ENCODE results near the gene ZBTB17. TPM values are rescaled to one million over a fixed set of nuclear protein-coding genes. Genes with fewer than 3 reads are reported as not detected.
"Not testable (repeated sequence)": the region's sequence is repeated elsewhere in the genome, so short reads cannot be mapped to it uniquely, and the experiment has no call there.

Gene ZBTB17
- polyA plus RNA-seq, 1 donor from 2014 or later, result 30.5 TPM

DNA sequence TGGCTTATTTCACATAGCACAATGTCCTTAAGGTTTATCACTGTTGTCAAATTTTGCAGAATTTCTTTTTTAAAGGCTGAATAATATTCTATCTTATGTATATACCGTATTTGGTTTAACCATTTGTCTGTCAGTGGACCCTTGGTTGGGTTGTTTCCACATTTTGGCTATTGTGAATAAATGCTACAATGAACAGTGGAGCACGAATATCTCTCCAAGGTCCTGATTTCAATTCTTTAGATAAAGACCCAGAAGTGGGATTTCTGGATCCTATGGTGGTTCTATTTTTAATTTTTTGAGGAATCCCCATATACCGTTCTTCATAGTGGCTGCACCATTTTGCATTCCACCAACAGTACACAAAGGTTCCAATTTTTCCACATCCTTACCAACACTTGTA is 5.8 kb upstream of the ZBTB17 start:
- Mint-ChIP-seq H3K27ac (no peak overlapping the region), H3K9me3 (no peaks in the 10 kb centered on the region), H3K4me1 (peaks cover 0 to 5% (median under 1%) of the 10 kb centered on the region in 3 donors), H3K4me3 (no peak overlapping the region), H3K36me3 (peaks cover 2% of the 10 kb centered on the region), H3K27me3 (peaks cover 2% of the 10 kb centered on the region)

DNA sequence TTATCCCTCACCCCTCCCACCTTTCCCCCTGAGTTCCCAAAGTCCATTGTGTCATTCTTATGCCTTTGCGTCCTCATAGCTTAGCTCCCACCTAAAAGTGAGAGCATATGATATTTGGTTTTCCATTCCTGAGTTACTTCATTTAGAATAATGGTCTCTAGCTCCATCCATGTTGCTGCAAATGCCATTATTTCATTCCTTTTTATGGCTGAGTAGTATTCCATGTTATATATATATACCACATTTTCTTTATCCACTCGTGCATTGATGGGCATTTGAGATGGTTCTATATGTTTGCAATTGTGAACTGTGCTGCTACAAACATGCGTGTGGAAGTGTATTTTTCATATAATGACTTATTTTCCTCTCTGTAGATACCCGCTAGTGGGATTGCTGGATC is 2.0 kb upstream of the ZBTB17 start:
- Mint-ChIP-seq H3K27ac (peak overlapping the region in 1 of 3 donors; percentile 16), H3K4me3 (peak overlapping the region in 1 of 4 donors; percentile 70), H3K4me1 (peaks cover 18 to 27% (median 26%) of the 10 kb centered on the region in 3 donors)
- not testable (repeated sequence) for H3K36me3 Mint-ChIP-seq, H3K9me3 Mint-ChIP-seq, H3K27me3 Mint-ChIP-seq

DNA sequence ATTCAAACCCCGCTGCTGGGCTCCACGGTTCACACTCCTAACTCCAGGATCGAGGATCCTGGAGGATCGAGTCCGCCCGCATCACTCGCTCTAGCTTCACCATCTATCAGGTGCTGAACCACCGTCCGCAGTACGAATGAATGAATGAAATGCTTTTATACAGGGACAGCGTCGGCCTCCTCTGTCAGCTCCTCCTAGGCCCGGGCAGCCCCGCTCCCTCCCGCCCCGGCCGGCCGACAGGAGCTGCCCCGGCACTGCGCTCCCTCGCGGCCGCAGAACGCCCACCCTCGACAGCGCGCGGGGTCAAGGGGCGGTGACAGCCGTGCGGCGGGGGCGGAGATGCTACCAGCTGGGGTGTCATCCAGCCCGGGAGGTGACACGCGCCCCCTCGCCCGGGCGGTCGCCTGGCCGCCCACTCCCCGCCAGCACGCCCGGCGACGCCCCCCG is 520 bp downstream of the ZBTB17 start:
- peak overlapping the region; percentile 89 to 98 (median 90) for H3K4me3 Mint-ChIP-seq

DNA sequence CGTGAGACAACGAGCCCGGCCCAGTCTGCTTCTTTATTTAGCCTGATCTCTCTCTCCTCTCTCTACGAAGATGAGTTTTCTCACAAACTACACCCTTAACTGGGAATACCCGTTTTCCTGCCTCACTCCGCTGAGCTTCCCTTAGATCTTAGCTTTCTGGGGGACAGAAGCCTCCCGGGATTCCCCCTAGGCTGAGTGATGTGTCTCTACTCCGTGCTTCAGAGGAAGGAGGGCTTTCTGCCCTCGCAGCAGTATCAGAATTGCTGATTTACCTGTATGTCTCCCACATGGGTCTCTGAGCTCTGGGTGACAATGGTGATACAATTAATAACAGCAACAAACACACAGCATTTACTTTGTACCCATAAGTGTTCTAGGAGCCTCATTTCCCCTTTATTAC is 1.0 kb downstream of the ZBTB17 start:
- Mint-ChIP-seq H3K4me3 (peak overlapping the region; percentile 89 to 98 (median 90)), H3K4me1 (peaks cover 18 to 37% (median 34%) of the 10 kb centered on the region in 3 donors), H3K9me3 (no peaks in the 10 kb centered on the region), H3K27me3 (no peaks in the 10 kb centered on the region), H3K36me3 (peaks cover 9% of the 10 kb centered on the region), H3K27ac (peak overlapping the region; percentile 93 to 97 (median 94))

More for the DNA sequence above, 520 bp downstream of the ZBTB17 start:
- peaks cover 18 to 34% (median 31%) of the 10 kb centered on the region in 3 donors for H3K4me1 Mint-ChIP-seq
- H3K9me3 Mint-ChIP-seq, result no peaks in the 10 kb centered on the region
- no peaks in the 10 kb centered on the region for H3K27me3 Mint-ChIP-seq
- H3K36me3 Mint-ChIP-seq, result peaks cover 9% of the 10 kb centered on the region
- H3K27ac Mint-ChIP-seq, result peak overlapping the region; percentile 93 to 97 (median 94)

DNA sequence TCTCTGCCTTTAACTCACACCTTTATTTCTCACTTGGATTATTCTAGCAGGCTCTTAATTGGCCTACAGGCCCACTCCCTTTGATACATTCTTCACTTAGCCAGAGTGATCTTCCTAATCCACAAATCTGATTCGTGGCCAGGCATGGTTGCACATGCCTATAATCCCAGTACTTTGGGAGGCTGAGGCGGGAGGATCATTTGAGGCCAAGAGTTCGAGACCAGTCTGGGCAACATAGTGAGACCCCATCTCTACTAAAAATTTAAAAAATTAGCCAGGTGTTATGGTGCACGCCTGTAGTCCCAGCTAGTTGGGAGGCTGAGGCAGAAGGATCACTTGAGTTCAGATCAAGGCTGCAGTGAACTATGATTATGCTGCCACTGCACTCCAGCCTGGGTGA is 2.1 kb downstream of the ZBTB17 start:
- Mint-ChIP-seq H3K4me1 (peaks cover 18 to 38% (median 35%) of the 10 kb centered on the region in 3 donors), H3K36me3 (peaks cover 9% of the 10 kb centered on the region), H3K27me3 (no peaks in the 10 kb centered on the region), H3K9me3 (no peaks in the 10 kb centered on the region), H3K27ac (peak overlapping the region; percentile 11 to 97 (median 93)), H3K4me3 (peak overlapping the region in 3 of 4 donors; percentile 22 to 98 (median 75))

DNA sequence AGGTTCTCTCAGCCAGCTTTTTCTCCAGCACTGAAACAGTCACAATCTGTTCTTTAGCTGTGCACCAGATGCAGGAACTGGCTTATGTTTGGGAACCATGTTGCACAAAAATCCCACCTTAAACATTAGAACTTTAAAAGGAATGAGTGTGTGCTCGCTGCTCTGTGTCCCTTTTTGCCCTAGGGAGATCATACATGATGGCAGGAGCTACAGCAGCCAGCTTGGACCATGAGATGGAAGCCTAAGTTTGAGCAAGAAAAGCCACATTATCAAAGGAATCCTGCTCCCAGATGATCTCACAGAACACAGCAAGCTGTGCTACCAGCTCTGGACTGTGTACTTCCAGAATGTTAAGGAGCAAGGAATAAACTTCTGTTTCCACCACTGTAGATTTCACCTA is 3.5 kb downstream of the ZBTB17 start:
- peaks cover 31 to 48% (median 34%) of the 10 kb centered on the region in 3 donors for H3K4me1 Mint-ChIP-seq
- H3K9me3 Mint-ChIP-seq, result no peaks in the 10 kb centered on the region
- no peaks in the 10 kb centered on the region for H3K27me3 Mint-ChIP-seq
- peak overlapping the region in 1 of 3 donors; percentile 11 for H3K27ac Mint-ChIP-seq
- peak overlapping the region in 1 of 4 donors; percentile 98 for H3K4me3 Mint-ChIP-seq
- peaks cover 9% of the 10 kb centered on the region for H3K36me3 Mint-ChIP-seq

DNA sequence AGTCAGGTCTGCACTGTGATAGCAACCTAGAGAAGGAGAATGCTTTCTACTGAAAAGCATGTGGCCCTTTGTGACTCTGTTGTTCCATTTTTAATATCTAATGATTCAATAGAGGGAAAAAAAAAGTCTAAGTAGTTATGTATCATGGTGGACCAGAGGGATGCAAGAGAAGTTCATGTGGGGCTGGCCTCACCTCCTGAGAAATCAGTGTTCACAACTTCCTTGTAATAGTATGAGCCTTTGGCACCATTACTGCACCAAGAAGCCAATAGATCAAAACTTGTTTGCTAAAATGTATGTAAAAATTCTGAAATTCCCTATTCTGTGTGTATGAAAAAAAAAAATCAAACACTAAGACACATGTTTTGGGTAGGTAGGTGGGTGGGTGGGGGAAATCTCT is 5.0 kb downstream of the ZBTB17 start:
- peaks cover 9% of the 10 kb centered on the region for H3K36me3 Mint-ChIP-seq
- no peaks in the 10 kb centered on the region for H3K27me3 Mint-ChIP-seq
- no peak overlapping the region for H3K27ac Mint-ChIP-seq
- no peaks in the 10 kb centered on the region for H3K9me3 Mint-ChIP-seq
- peak overlapping the region in 1 of 4 donors; percentile 54 for H3K4me3 Mint-ChIP-seq
- H3K4me1 Mint-ChIP-seq, result peaks cover 38 to 53% (median 40%) of the 10 kb centered on the region in 3 donors

DNA sequence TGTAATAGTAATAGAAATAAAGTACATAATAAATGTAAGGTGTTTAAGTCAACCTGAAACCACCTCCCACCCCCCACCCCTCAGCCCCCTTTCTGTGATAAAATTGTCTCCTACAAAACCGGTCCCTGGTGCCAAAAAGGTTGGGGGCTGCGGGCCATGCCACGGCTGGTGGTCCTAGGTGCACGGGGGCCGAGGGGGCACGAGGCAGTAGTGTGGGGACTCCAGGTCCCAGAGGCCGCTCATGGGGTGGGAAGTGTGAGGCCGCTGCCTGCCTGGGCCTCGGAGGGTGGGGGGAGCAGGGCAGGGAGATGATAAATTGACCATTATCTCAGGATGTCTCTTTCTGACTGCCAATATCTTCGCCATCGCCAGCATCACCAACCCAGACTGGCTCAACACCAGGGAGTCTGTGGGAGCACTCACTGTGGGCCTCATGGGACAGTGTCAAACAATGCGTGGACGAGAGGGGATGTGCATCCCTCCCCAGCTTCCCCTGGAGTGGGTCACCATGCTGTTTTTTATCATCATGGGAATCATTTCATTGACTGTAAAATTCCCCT is 6.5 kb downstream of the ZBTB17 start:
- H3K27me3 Mint-ChIP-seq, result peaks cover 2% of the 10 kb centered on the region
- no peaks in the 10 kb centered on the region for H3K9me3 Mint-ChIP-seq
- H3K27ac Mint-ChIP-seq, result no peak overlapping the region
- peaks cover 40 to 59% (median 45%) of the 10 kb centered on the region in 3 donors for H3K4me1 Mint-ChIP-seq
- H3K4me3 Mint-ChIP-seq, result peak overlapping the region in 1 of 4 donors; percentile 16
- H3K36me3 Mint-ChIP-seq, result peaks cover 7% of the 10 kb centered on the region

DNA sequence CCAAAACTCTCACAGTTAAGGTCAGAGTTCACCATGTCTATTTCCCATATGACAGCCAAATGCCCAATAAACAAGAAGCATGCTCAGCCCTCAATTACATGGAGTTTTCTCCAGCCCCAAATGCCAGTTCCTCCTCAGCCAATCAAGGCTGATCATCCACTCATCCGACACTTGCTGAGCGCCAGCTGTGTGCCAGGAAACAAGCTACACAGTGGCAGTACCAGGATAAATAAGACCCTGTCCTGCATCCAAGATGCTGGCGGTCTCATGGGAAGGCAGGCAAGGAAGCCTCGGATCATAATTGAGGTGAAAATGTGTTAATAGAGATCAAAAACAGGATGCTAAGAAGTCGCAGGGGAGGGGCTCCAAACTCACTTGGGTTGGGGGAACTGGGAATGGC is 7.7 kb downstream of the ZBTB17 start:
- Mint-ChIP-seq H3K27ac (peak overlapping the region in 2 of 3 donors; percentile 40 to 71), H3K36me3 (peaks cover 3% of the 10 kb centered on the region), H3K4me3 (no peak overlapping the region), H3K27me3 (peaks cover 2% of the 10 kb centered on the region), H3K9me3 (no peaks in the 10 kb centered on the region), H3K4me1 (peaks cover 45 to 56% (median 46%) of the 10 kb centered on the region in 3 donors)

DNA sequence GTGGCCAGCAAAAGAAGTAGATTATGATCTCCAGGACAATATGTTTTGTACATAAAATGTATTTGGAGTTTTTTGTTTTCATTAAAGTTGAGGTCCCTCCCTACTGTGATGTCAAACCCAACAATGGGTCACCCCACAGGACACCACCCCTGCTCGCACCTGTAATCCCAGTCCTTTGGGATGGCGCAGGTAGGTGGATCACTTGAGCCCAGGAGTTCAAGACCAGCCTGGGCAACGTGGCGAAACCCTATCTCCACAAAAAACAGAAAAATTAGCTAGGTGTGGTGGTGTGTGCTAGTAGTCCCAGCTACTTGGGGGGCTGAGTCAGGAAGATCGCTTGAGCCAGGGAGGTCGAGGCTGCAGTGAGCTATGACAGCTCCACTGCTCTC is 9.0 kb downstream of the ZBTB17 start:
- no peaks in the 10 kb centered on the region for H3K9me3 Mint-ChIP-seq
- H3K4me3 Mint-ChIP-seq, result peak overlapping the region in 3 of 4 donors; percentile 39 to 71 (median 63)
- no peak overlapping the region for H3K27ac Mint-ChIP-seq
- peaks cover 3% of the 10 kb centered on the region for H3K36me3 Mint-ChIP-seq
- peaks cover 2% of the 10 kb centered on the region for H3K27me3 Mint-ChIP-seq
- peaks cover 42 to 57% (median 55%) of the 10 kb centered on the region in 3 donors for H3K4me1 Mint-ChIP-seq

DNA sequence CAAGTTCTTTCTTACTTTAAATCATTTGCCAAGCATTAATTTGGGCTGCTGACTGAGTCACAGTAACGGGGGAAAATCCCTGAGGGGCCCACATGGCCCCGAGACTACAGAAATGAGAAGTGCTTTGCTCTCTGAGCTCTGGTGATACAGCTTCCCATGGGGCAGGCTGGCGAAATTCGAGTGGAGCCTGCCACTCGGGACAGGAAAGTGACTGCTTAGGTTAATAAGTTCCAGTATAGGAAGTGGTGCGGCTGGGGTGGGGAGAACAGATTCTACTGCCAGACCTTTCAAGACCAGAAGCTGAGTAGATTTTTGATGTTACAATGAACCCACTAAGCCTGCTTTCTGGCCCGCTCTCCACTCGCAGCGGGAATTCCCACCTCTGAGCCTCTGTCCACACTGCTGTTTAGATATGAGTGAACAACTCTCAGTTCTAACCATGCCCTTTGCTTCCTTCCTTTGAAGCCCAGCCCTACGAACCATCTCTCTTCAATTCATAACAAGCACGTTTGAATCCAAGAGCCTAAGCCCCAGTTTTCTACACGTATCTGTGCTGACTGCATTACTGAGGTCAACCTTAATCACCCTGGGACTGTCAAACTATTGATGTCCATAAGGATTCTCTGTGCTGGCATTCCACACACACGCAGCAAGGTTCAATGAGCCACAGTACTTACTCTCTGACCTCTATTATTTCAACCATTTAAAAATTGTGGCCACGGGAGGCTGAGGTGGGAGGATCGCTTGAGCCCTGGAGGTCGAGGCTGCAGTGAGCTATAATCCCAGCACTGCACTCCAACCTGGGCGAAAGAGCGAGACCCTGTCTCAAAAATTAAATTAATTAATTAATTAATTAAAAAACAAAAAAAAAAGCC is 9.6 kb downstream of the ZBTB17 start:
- Mint-ChIP-seq H3K36me3 (peaks cover 3% of the 10 kb centered on the region), H3K9me3 (no peaks in the 10 kb centered on the region), H3K4me3 (peak overlapping the region; percentile 45 to 92 (median 80)), H3K4me1 (peaks cover 40 to 57% (median 55%) of the 10 kb centered on the region in 3 donors), H3K27ac (peak overlapping the region; percentile 87 to 98 (median 97)), H3K27me3 (peaks cover 2% of the 10 kb centered on the region)

DNA sequence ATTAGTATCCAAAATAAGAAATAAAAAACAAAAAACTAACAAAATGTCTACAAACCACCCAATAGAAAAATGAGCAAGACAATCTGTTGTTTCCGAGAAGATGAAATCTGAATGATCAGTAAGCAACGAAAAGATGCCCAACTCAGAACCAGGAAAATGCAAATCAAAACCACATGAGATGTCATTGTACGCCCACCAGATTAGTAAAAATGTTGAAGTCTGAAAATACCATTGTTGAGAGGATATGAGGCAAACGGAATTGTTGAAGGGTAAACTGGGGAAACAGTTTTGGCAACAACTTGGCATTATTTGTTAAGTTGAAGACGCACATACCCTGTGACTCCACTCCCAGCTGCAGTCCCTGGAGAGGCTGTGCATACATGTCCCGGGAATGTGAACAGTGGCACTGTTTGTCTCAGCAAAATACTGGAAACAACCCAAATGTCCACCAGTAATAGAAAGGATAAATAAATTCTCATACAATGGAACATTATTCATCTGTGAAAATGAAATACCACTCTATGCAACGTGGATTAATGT is 10.6 kb downstream of the ZBTB17 start:
- peak overlapping the region; percentile 87 to 98 (median 97) for H3K27ac Mint-ChIP-seq
- no peaks in the 10 kb centered on the region for H3K36me3 Mint-ChIP-seq
- no peaks in the 10 kb centered on the region for H3K9me3 Mint-ChIP-seq
- H3K4me1 Mint-ChIP-seq, result peaks cover 40 to 62% (median 58%) of the 10 kb centered on the region in 3 donors
- H3K27me3 Mint-ChIP-seq, result peaks cover 2% of the 10 kb centered on the region
- peak overlapping the region; percentile 45 to 92 (median 80) for H3K4me3 Mint-ChIP-seq

DNA sequence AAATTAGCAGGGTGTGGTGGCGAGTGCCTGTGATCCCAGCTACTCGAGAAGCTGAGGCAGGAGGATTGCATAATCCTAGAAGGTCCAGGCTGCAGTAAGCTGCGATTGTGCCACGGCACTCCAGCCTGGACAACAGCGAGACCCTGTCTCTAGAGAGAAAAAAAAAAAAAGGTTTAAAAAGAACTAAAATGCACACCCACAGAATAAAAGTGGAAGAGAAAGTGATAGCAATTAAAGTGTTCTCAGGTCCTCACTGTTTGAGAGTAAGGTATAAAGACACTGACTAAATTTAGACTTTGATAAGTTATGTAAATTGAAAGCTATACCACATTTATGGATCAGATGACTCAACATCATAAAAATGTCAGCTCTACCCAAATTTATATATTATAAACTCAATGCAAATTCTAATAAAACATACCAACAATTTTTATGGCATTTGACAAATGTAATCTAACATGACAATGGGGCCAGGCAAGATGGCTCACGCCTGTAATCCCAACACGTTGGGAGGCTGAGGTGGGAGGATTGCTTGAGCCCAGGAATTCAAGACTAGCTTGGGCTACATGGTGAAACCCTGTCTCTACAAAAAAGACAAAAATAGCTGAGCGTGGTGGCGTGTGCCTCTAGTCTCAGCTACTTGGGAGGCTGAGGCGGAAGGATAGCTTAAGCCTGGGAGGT is 11.8 kb downstream of the ZBTB17 start:
- Mint-ChIP-seq H3K27ac (peak overlapping the region; percentile 87 to 98 (median 97)), H3K36me3 (peaks cover 2% of the 10 kb centered on the region), H3K27me3 (peaks cover 2% of the 10 kb centered on the region), H3K4me1 (peaks cover 36 to 69% (median 59%) of the 10 kb centered on the region in 3 donors), H3K9me3 (no peaks in the 10 kb centered on the region), H3K4me3 (peak overlapping the region; percentile 80 to 92 (median 86))

DNA sequence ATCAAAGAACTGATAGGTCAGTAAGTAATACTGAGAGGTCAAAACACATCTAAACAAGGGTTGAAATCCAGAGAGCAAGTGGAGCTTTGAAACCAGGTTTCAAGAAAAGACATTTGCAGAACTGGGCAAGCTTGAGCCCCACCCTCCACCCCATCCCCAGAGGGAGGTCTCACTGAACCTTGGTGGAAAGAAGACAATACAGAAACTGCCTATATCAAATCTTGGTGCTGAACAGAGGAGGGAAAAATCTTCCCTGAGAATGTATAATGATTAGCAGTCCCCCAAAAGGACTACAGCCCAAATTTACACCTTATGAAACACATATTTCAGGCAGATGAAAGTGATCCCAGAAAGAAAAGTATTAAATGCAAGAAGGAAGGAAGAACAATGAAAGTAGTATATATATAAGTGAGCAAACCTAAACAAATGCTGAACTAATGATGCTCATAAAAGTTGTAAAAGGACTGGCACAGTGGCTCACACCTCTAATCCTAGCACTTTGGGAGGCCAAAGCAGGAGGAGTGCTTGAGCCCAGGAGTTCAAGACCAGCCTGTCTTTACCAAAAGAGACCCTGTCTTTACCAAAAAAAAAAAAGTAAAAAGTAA is 12.4 kb downstream of the ZBTB17 start:
- Mint-ChIP-seq H3K27me3 (peaks cover 2% of the 10 kb centered on the region), H3K36me3 (peaks cover 3% of the 10 kb centered on the region), H3K4me3 (peak overlapping the region; percentile 80 to 92 (median 86)), H3K9me3 (no peaks in the 10 kb centered on the region), H3K27ac (peak overlapping the region; percentile 87 to 98 (median 97)), H3K4me1 (peaks cover 38 to 69% (median 61%) of the 10 kb centered on the region in 3 donors)
